Neutrophil (primary cell): ENCODE data around the gene GOLGA1.
"Not testable (repeated sequence)": the region's sequence is repeated elsewhere in the genome, so short reads cannot be mapped to it uniquely, and the experiment has no call there.

Experiments
- H3K27ac ChIP-seq: fragments of 200-600 bp; sonication (generic); 2 replicates; pipeline ENCODE4 v1.5.1; 2016; ENCODE audit warnings: mild to moderate bottlenecking, moderate library complexity
- H3K27me3 ChIP-seq: fragments of 200-600 bp; sonication (generic); 2 replicates; pipeline ENCODE4 v1.6.0; 2016; ENCODE audit warnings: mild to moderate bottlenecking
- H3K36me3 ChIP-seq: fragments of 200-600 bp; sonication (generic); 2 replicates; pipeline ENCODE4 v1.5.1; 2017
- H3K4me1 ChIP-seq, 2 experiments: fragments of 200-600 bp in 1 of 2; sonication (generic) in 1 of 2; 1 replicate in 1 of 2; 2 replicates in 1 of 2; pipeline versions ENCODE4 v1.5.1 to v1.6.1; 2013 to 2016; ENCODE audit warnings: low read depth in 1 of 2, low read length in 1 of 2, mild to moderate bottlenecking in 1 of 2, moderate library complexity in 1 of 2; ENCODE audit not compliant: control insufficient read depth in 1 of 2, insufficient read depth in 1 of 2
- H3K4me3 ChIP-seq, 2 experiments: fragments of 200-600 bp in 1 of 2; sonication (generic) in 1 of 2; 1 replicate in 1 of 2; 2 replicates in 1 of 2; pipeline ENCODE4 v1.5.1; 2013 to 2016; ENCODE audit warnings: low read depth in 1 of 2, low read length in 1 of 2, mild to moderate bottlenecking in 1 of 2, moderate library complexity in 1 of 2
- H3K9me3 ChIP-seq: fragments of 200-600 bp; sonication (generic); 2 replicates; pipeline ENCODE4 v1.5.1; 2016
- CTCF ChIP-seq: fragments of 200-600 bp; sonication (generic); IDR thresholded peaks from 2 replicates; pipeline ENCODE4 v1.5.1; 2016; ENCODE audit warnings: antibody characterized with exemption

Gene GOLGA1

DNA sequence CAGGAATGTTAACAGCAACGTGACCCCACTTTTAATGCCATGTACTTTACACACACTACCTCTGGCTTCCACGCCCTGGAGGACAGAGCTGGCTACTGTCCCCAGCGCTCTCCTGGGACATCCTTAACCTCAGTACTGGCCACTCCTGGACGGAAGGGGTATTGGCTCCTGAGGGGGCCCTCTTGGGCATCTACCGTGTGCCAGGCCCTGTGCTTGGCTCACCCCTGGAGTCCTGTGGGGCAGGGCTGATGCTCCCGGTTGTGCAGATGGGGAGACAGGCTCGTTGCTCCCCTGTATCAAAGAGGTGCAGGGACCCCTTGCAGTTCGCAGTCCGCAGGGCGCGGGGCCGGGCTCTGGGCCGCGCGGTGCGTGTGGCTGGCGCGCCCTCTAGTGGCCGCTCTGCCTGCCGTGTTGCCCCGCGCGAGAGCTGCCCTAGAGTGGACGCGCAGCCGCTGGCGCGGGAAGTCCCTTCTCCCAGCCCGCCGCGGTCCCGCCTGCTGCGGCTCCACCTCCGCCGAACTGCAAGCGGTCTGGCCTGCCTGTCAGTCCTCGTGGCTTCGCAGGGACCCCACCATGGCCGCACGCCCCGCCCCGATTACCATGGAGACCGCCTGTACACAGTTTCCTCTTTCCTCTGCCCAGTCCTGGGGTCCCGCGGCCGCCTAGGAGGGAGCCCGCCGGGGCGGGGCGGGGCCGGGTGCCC lies 87.9 kb downstream of the GOLGA1 start, which contains the start of gene WDR38:
Gene WDR38 (plus strand): TSS at position 632 of the 703 bp plus-strand sequence. CDS start 72 bp downstream, outside the sequence.
- Histone ChIP-seq H3K27ac (no peak within 1 kb of the TSS), H3K27me3 (peaks cover 15% of the 10 kb centered on the region), H3K4me3 (peak within 1 kb of the TSS; percentile 56 to 74), H3K9me3 (no peaks in the 10 kb centered on the region), H3K4me1 (peaks cover 10% of the 10 kb centered on the region in 2 experiments), H3K36me3 (peaks cover 16% of the 10 kb centered on the region)
- TF ChIP-seq CTCF, result peak; percentile 94

GRCh38 chr9:124852121-124852828 lies 88.6 kb downstream of the GOLGA1 start:
- Histone ChIP-seq H3K4me3 (peak overlapping the region in 1 of 2 experiments; percentile 56), H3K36me3 (peaks cover 9% of the 10 kb centered on the region), H3K27ac (no peak overlapping the region), H3K9me3 (no peaks in the 10 kb centered on the region), H3K4me1 (peaks cover 10% of the 10 kb centered on the region in 2 experiments), H3K27me3 (peaks cover 15% of the 10 kb centered on the region)
- no peak for TF ChIP-seq CTCF

- Histone ChIP-seq H3K9me3 (no peaks in the 10 kb centered on the region), H3K4me1 (peaks cover 10% of the 10 kb centered on the region in 2 experiments), H3K4me3 (no peak overlapping the region), H3K27ac (no peak overlapping the region), H3K36me3 (no peaks in the 10 kb centered on the region), H3K27me3 (peaks cover 15% of the 10 kb centered on the region)
- no peak for TF ChIP-seq CTCF
Observed at GRCh38 chr9:124849801-124850200, 91.1 kb downstream of the GOLGA1 start.

DNA sequence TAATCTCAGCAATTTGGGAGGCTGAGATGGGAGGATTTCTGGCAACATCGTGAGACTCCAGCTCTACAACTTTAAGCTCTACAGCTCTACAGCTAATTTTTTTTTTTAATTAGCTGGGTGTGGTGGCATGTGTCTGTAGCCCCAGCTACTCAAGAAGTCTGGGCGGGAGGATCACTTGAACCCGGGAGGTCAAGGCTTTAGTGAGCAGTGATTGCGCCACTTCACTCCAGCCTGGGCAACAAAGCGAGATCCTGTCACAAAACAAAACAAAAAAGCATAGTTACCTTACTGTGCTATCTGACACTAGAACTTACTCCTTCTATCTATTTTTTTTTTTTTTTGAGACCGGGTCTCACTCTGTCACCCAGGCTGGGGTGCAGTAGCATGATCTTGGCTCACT lies 93.9 kb downstream of the GOLGA1 start:
- Histone ChIP-seq H3K36me3 (no peaks in the 10 kb centered on the region), H3K4me1 (no peaks in the 10 kb centered on the region), H3K27me3 (peaks cover 3% of the 10 kb centered on the region), H3K27ac (no peak overlapping the region), H3K9me3 (no peaks in the 10 kb centered on the region), H3K4me3 (no peak overlapping the region)
- TF ChIP-seq CTCF, result no peak

DNA sequence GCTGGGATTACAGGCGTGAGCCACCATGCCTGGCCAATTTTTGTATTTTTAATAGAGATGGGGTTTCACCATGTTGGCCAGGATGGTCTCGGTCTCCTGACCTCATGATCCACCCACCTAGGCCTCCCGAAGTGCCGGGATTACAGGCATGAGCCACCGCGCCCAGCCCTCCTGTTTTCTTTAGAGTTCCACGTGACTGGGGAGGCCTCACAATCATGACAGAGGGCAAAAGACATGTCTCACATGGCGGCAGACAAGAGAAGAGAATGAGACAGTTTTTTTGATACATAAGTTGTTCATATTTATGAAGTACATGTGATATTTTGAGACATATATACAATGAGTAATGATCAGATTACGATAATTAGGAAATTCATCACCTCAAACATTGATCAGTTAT lies 94.4 kb downstream of the GOLGA1 start:
- not testable (repeated sequence) for H3K27me3 ChIP-seq, H3K27ac ChIP-seq, H3K36me3 ChIP-seq, H3K9me3 ChIP-seq, H3K4me1 ChIP-seq, H3K4me3 ChIP-seq

DNA sequence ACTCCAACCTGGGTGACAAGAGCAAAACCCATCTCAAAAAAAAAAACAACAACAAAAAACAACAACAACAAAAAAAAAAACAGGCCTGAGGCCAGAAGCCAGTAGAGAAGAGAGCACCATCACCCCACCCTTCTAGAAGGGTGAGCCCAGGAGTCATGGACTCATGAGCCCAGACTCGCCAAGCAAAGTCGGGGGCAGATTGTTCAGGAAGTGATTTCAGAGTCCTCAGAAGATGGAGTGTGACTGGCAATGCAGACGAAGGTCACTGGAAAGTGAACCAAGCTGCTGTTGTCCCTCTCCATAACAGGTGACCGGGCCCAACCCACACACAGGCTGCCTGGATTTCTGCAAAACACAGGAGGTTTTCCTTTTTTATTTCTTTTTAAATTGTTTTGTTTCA lies 96.6 kb downstream of the GOLGA1 start:
- H3K27me3 ChIP-seq, result peaks cover 14% of the 10 kb centered on the region
- H3K4me3 ChIP-seq, result no peak overlapping the region
- H3K4me1 ChIP-seq, result no peaks in the 10 kb centered on the region
- no peak for TF ChIP-seq CTCF
- no peaks in the 10 kb centered on the region for H3K36me3 ChIP-seq
- H3K9me3 ChIP-seq, result no peaks in the 10 kb centered on the region
- H3K27ac ChIP-seq, result no peak overlapping the region
